ENCODE results near the gene NUDT17. TPM values are rescaled to one million over a fixed set of nuclear protein-coding genes. Genes with fewer than 3 reads are reported as not detected.

NUDT17 gene
- total and polyA plus RNA-seq, 2 donors (not counting 1 experiment from before 2014, with no cell fraction given) = 7.7 TPM

GRCh38 chr1:145863282-145864018 lies 18.0 kb downstream of the NUDT17 start:
- H3K36me3 ChIP-seq (replicated peaks in 1 of 2; ENCODE audit: control extremely low read depth in 1 of 2, control insufficient read depth in 1 of 2, extremely low read depth in 1 of 2, insufficient read depth in 2 of 2, low read length in 1 of 2) = no peaks in the 10 kb centered on the region
- H3K4me1 ChIP-seq (ENCODE audit: control insufficient read depth in 2 of 2, insufficient read depth in 2 of 2, low read length in 2 of 2) = peaks cover 3 to 6% of the 10 kb centered on the region in 2 donors
- ATAC-seq (ENCODE audit: low read depth) (no peak), DNase-seq (no peak)
- no peaks in the 10 kb centered on the region for H3K79me2 ChIP-seq (ENCODE audit: control insufficient read depth, insufficient read depth, low read length)
- 97% methylated on average over 4 of the region's 5 CpGs for WGBS (ENCODE audit: insufficient coverage)
- Mint-ChIP-seq H3K4me3 (no peak overlapping the region), H3K27ac (no peak overlapping the region), H3K4me1 (peaks cover 3% of the 10 kb centered on the region), H3K27me3 (peaks cover 25% of the 10 kb centered on the region), H3K9me3 (ENCODE audit: insufficient read depth) (no peaks in the 10 kb centered on the region)
- H4K20me1 ChIP-seq (ENCODE audit: control insufficient read depth, insufficient read depth, low read length, poor library complexity, severe bottlenecking) = no peaks in the 10 kb centered on the region
- no peaks in the 10 kb centered on the region for H3K9me3 ChIP-seq (ENCODE audit: control extremely low read depth in 1 of 3, control insufficient read depth in 2 of 3, insufficient read depth in 1 of 3, low read length in 2 of 3)
- CTCF ChIA-PET = interaction anchor here (1.0 kb wide), 2 partner anchors 17 to 29 kb away, joined by 3 read pairs; partner anchors contain the start of gene NUDT17
- H2AFZ ChIP-seq (ENCODE audit: insufficient read depth, low read depth, low read length, poor library complexity, severe bottlenecking) = no peak overlapping the region
- POLR2A ChIA-PET = no interaction called here
- no peak overlapping the region for H3K27ac ChIP-seq (ENCODE audit: low read length in 2 of 2)
- H3K4me3 ChIP-seq (ENCODE audit: control extremely low read depth in 1 of 5, extremely low read depth in 1 of 5, insufficient read depth in 1 of 5, low read depth in 2 of 5, low read length in 4 of 5) = no peak overlapping the region
- intact Hi-C loops (cut with micrococcal nuclease) = no loop called here
- H3K27me3 ChIP-seq (replicated peaks in 1 of 4; ENCODE audit: control extremely low read depth in 1 of 4, control insufficient read depth in 3 of 4, insufficient read depth in 4 of 4, low read length in 3 of 4) = peaks cover 0 to 7% (median 1%) of the 10 kb centered on the region in 4 experiments
- TF ChIP-seq EZH2 (IDR thresholded peaks at IDR 0.05; ENCODE audit: borderline replicate concordance, insufficient read depth, low read depth, low read length, poor library complexity, severe bottlenecking) (no peak), CTCF (IDR thresholded peaks at IDR 0.05) (no peak)
- H3K9ac ChIP-seq (ENCODE audit: low read length) = no peak overlapping the region
- H3K4me2 ChIP-seq (replicated peaks; ENCODE audit: low read depth, low read length, poor library complexity, severe bottlenecking) = no peak overlapping the region

DNA sequence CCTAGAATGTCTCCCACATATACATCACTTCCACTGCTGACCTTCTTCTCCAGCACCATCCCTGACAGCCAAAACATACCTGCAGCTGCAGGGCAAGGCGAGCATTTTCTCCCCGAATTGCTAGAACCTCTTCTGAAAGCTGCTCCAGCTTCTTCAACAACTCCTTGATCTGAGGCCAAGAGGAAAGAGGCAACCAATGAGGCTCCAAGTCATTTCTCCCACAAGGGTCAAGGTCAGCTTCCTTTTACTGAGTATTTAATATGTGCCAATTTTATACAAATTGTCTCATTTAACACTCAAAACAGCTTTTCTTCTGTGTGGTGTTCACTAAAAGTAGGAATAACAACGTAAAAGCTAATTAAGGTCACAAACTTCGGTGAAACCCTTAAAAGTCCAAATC lies 22.8 kb downstream of the NUDT17 start:
- CTCF ChIA-PET = interaction anchor here (1.5 kb wide), 1 partner anchor 23 kb away, joined by 5 read pairs; the partner anchor contains the start of gene NUDT17
- no peak for DNase-seq

More for the DNA sequence above, 22.8 kb downstream of the NUDT17 start:
- H4K20me1 ChIP-seq (ENCODE audit: control insufficient read depth, insufficient read depth, low read length, poor library complexity, severe bottlenecking) = no peaks in the 10 kb centered on the region
- no peaks in the 10 kb centered on the region for H3K79me2 ChIP-seq (ENCODE audit: control insufficient read depth, insufficient read depth, low read length)
- H3K36me3 ChIP-seq (replicated peaks in 1 of 2; ENCODE audit: control extremely low read depth in 1 of 2, control insufficient read depth in 1 of 2, extremely low read depth in 1 of 2, insufficient read depth in 2 of 2, low read length in 1 of 2) = no peaks in the 10 kb centered on the region
- no peak overlapping the region for H3K4me2 ChIP-seq (replicated peaks; ENCODE audit: low read depth, low read length, poor library complexity, severe bottlenecking)
- ATAC-seq (ENCODE audit: low read depth) = no peak
- Mint-ChIP-seq H3K27me3 (peaks cover 41% of the 10 kb centered on the region), H3K9me3 (ENCODE audit: insufficient read depth) (no peaks in the 10 kb centered on the region), H3K27ac (no peak overlapping the region), H3K4me1 (peaks cover 13% of the 10 kb centered on the region), H3K4me3 (no peak overlapping the region)
- H3K9ac ChIP-seq (ENCODE audit: low read length) = no peak overlapping the region
- peaks cover 0 to 13% (median under 1%) of the 10 kb centered on the region in 4 experiments for H3K27me3 ChIP-seq (replicated peaks in 1 of 4; ENCODE audit: control extremely low read depth in 1 of 4, control insufficient read depth in 3 of 4, insufficient read depth in 4 of 4, low read length in 3 of 4)
- 94% methylated on average over 2 of the region's 4 CpGs for WGBS (ENCODE audit: insufficient coverage)
- H3K4me3 ChIP-seq (ENCODE audit: control extremely low read depth in 1 of 5, extremely low read depth in 1 of 5, insufficient read depth in 1 of 5, low read depth in 2 of 5, low read length in 4 of 5) = no peak overlapping the region
- peaks cover 10 to 11% of the 10 kb centered on the region in 2 donors for H3K4me1 ChIP-seq (ENCODE audit: control insufficient read depth in 2 of 2, insufficient read depth in 2 of 2, low read length in 2 of 2)
- intact Hi-C loops (cut with micrococcal nuclease) = no loop called here
- TF ChIP-seq CTCF (IDR thresholded peaks at IDR 0.05) = no peak
- no peak for TF ChIP-seq EZH2 (IDR thresholded peaks at IDR 0.05; ENCODE audit: borderline replicate concordance, insufficient read depth, low read depth, low read length, poor library complexity, severe bottlenecking)
- no peak overlapping the region for H2AFZ ChIP-seq (ENCODE audit: insufficient read depth, low read depth, low read length, poor library complexity, severe bottlenecking)
- POLR2A ChIA-PET = no interaction called here
- H3K9me3 ChIP-seq (ENCODE audit: control extremely low read depth in 1 of 3, control insufficient read depth in 2 of 3, insufficient read depth in 1 of 3, low read length in 2 of 3) = no peaks in the 10 kb centered on the region
- no peak overlapping the region for H3K27ac ChIP-seq (ENCODE audit: low read length in 2 of 2)
